Activated naive CD4-positive, alpha-beta T cell treated with anti-CD3 and anti-CD28 coated beads, Interleukin-2, amount 50 U/mL, for 16 hours (primary cell): ENCODE results near the gene OLFM4.
"Not testable (repeated sequence)": the region's sequence is repeated elsewhere in the genome, so short reads cannot be mapped to it uniquely, and the experiment has no call there.

Experiments
- DNase-seq: peaks from one replicate; pipeline ENCODE4 v3.0.0-alpha.2; 2020

The OLFM4 gene

GRCh38 chr13:53028637-53029203 lies at the start of gene OLFM4:
Gene OLFM4, plus strand, starts transcription at chr13:53028813. Its CDS starts 24 bp downstream, at chr13:53028837.
- DNase-seq = no peak

DNA sequence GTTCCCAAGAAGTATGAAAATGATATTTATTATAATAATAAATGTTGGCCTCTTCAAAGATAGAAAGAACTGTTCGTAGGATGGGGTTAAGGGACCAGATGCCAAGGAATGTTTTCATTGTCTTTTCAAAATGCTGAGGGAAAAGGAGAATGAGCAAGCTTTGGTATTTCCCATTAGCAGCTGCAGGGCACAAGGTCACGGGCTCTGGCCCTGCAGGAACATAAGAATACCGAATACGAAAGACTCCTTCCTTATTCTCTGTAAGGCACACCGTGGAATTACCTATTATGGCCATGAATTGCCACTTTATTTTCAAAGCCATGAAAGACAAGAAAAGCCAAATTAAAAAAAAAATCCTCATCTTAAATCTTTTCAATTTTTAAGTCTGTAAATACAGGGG lies 49.6 kb upstream of the OLFM4 start:
- DNase-seq = no peak

DNA sequence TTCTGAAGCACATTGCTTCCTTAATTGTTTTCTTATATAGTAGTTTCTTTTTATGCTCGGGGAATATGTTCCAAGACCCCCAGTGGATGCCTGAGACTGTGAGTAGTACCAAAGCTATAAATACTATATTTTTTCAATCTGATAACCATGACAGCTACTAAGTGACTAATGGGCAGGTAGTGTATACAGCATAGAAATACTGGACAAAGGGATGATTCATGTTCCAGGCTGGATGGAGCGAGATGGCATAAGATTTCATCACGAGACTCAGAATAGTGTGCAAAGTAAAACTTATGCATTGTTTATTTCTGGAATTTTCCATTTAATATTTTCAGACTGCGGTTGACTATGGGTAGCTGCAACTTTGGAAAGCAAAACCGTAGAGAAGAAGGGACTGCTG lies 47.9 kb upstream of the OLFM4 start:
- DNase-seq = no peak

- no peak for DNase-seq
These were observed 44.8 kb upstream of the OLFM4 start for GRCh38 chr13:52983836-52984235.

- no peak for DNase-seq
These were observed 43.7 kb upstream of the OLFM4 start for GRCh38 chr13:52984881-52985363.

GRCh38 chr13:52991344-52992020 lies 37.1 kb upstream of the OLFM4 start:
- DNase-seq = no peak

GRCh38 chr13:52992110-52992509 lies 36.5 kb upstream of the OLFM4 start:
- no peak for DNase-seq

DNA sequence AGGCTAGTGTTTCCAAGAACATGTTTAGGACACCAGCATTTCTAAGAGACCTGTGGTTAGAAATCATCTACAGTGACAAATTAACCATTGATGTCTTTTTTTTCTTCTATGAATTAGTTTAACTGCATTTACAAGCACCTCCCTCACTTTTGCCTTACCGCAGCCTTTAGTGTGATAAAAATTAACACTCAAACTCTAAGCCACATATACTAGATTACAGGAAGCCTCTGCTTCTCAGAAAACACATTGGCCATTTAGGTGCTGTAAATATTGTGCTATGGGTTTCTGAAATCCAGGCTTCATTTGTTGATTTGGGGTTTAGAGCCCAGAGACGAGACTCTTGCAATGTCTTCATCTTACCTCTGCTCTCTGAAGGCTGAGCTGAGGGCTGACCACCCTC lies 34.6 kb upstream of the OLFM4 start:
- no peak for DNase-seq

DNA sequence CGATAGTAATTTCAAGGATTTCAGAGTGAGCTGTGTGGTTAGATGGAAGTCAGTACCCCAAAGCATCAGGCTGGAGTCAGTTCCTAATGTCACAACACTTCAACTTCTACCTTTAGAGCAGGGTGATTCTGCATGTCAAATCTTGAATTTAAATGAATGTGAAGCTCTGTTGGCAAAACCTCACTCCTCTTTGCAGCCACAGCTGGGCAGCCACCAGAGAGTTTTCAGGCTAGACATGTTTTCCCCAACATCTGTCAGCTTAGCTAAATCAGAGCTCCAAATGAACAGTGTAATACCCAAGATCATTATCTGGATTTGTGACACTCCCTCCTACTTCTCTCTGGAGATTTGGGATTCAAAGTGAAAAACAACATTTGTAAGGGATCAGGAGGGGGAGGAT lies 33.7 kb upstream of the OLFM4 start:
- DNase-seq = no peak

GRCh38 chr13:52995946-52996345 lies 32.7 kb upstream of the OLFM4 start:
- DNase-seq = no peak

DNA sequence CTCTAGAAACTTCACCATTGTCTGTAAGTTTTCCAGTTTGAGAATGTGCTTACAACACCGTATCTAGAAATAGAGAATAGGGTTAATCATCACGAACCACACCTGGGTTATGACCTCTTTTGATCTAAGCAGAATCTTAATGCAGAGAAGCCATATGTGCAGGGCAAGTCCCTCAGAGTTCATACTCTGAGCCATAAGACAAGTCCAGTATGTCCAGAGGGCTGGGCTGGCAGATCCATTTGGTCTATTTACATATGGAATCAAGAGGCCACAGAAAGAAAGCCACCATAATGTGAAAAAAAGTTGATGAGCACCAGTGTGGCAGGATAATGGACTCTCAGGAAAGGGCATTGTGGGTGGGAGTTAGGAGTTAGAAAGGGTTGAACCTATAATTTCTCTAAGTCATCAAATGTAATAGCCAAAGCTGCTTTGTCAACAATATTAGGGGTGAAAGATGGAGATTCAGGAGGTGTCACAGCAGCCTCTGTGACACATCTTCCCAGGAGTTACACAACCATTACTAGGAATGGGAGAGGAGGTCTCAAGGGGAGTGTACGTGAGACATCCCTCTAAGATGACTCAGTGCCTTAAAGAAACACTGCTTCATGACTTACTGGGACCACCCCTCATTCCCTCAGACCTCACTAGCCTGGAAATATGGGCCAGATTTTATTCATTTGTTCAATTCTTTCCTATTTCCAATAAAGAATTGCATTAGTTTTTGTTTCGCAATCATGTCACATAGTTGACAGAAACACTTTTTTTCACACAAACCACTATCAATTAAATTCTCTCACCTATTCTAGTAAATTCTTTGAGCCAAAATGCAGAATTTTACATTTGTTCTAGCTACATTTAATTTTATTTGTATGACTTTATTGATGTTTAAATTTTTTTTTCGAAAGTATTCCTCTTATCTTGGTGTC lies 30.4 kb upstream of the OLFM4 start:
- no peak for DNase-seq

DNA sequence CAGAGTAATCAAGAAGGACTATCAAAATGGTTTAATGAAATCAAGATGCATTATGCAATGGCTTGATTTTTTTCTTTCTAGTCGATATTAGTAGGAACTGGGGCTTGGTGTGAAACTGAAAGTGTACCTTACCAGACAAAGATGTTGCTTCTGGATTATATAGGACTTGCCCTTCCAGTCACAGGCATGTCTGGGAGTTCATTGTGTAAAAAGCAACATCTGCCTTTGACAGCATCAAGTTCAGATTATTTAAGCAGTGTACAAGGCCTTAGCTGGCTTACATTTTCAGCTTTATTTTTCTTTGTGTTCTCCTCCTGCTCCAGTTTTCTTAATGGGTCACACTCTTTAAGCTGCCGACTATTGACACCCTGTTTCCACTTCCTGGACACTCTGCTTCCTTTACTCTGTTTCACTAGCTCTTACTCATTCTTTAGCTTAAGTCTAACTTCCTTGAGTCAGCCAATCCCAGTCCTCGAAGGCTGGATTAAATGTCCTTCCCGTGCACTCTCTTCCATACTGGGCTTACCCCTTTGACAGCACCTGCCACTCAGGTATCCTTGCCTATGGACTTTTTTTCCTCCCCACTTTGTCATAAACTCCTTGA lies 29.4 kb upstream of the OLFM4 start:
- DNase-seq = no peak

DNA sequence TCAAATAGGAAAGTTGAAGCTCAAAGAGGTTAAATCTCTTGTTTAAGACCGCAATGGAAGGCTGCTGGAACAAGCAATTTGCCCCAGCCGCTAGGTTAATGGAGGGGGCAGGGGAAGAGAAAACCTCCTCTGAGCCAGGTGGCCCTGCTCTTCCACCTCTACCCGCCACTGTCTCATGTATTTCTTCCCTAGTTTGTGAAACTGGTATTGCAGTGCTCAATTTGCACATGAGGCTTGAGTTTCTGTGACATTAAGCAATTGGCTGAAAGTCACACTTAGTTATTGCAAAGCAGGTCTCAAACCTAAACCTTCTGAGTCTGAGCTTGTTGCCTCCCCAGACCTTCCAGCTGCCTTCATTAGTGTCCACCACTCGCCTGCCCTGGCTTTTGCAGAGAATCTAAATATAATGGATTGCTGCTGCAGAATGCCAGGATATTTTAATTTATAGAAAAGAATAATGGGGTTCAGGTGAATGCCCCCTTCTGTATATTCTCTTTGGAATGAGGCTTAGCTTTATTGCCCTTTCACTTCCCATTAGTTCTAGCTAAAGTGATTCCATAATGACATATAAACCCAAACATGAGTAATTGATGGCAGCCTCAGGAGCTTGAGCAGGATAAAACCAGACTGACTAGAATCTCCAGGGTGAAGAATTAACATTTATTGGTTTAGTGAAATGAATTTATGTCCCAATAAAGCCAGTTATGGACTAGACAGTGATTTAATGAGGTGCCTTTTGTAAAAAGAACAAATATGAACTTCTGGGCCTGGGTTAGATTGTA lies 27.0 kb upstream of the OLFM4 start:
- DNase-seq = no peak

- no peak for DNase-seq
These were observed 24.0 kb upstream of the OLFM4 start for GRCh38 chr13:53004573-53004972.

DNA sequence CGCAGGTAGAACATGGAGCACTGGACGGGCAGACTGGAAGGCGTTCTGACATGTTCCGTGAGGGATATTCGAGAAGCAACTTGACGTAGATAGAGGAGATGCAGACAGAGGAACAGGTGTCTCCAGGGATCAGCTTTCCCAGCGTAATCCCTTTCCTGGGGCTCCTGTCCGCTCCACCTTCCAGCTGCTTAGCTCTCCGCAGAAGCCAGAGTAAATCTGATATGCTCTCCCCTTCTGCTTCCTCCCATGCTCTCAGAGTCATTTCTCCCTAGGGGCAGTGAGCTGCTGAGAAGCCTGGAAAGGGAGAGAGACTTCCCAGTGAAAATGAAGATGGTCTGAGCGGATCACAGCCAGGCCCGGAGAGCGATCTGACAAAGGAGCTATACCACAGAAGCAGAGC lies 23.0 kb upstream of the OLFM4 start:
- DNase-seq = no peak

- no peak for DNase-seq
These were observed 20.7 kb upstream of the OLFM4 start for GRCh38 chr13:53007872-53008271.

- DNase-seq = no peak
These were observed 18.1 kb upstream of the OLFM4 start for GRCh38 chr13:53010374-53011105.

DNA sequence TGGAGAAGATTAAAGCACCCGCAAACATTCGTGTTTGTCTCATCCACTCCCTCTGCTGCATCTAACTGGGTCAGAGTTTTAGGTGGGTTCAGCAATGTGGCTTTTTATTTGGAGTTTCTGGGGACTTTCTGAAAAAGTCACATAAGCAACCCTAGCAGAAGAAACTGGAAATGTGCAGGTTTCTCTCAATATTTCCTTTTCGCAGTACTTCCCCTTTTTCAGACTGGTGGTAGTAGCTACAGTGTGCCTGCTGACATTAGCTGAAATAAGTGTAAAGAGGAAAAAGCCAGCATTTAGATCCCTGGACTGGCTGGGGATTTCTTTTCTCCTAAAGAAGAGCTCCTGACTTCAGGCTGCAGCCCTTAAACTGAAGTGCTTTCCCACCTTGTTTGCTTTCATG lies 15.9 kb upstream of the OLFM4 start:
- no peak for DNase-seq

DNA sequence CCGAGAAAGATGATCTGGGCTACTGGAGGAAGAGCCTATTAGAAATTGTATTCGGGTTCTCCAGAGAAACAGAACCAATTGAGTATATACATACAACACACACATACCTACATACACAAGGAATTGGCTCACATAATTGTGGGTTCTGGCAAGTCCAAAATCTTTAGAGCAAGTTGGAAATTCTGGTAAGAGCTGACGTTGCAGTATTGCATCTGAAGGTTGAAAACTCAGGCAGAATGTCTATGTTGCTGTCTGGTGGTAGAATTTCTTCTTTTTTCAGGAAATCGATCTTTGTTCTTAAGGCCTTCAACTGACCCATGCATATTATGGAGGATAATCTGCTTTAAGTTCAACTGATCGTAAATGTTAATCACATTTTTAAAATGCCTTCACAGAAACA lies 15.5 kb upstream of the OLFM4 start:
- DNase-seq = no peak

GRCh38 chr13:53014018-53014417 lies 14.6 kb upstream of the OLFM4 start:
- not testable (repeated sequence) for DNase-seq

- no peak for DNase-seq
These were observed 13.8 kb upstream of the OLFM4 start for GRCh38 chr13:53014495-53015443.
